Adipose tissue (tissue), 3 donors: Measurements from ENCODE around the gene SENP5. TPM values are rescaled to one million over a fixed set of nuclear protein-coding genes. Genes with fewer than 3 reads are reported as not detected.
"Not testable (repeated sequence)": the region's sequence is repeated elsewhere in the genome, so short reads cannot be mapped to it uniquely, and the experiment has no call there.

ENCODE experiments used
- H3K27ac ChIP-seq: one replicate; pipeline ENCODE4 v1.5.1; 2013; ENCODE audit warnings: low read depth, low read length
- whole genome bisulfite sequencing, 3 donors: extraction: QIAGEN DNeasy Blood & Tissue Kit; methylation state at CpG; one replicate each; pipeline ENCODE4 v1.1.7; 2013; 5-methylcytosine and 5-hydroxymethylcytosine counted together
- polyA plus RNA-seq, 3 donors: library from polyadenylated mRNA; stranded (reverse); fragments of 200-250 nt; gene quantifications; one replicate each; pipeline ENCODE4 v1.2.3, GENCODE V29; 2013
- donor health status: healthy with polysubstance abuse.
- donor health status: Bipolar disorder and iron deficiency.
- donor health status: healthy.

The SENP5 gene
- 1 to 10 TPM; 3.7 to 8.2 (median 7.4) TPM for polyA plus RNA-seq

DNA sequence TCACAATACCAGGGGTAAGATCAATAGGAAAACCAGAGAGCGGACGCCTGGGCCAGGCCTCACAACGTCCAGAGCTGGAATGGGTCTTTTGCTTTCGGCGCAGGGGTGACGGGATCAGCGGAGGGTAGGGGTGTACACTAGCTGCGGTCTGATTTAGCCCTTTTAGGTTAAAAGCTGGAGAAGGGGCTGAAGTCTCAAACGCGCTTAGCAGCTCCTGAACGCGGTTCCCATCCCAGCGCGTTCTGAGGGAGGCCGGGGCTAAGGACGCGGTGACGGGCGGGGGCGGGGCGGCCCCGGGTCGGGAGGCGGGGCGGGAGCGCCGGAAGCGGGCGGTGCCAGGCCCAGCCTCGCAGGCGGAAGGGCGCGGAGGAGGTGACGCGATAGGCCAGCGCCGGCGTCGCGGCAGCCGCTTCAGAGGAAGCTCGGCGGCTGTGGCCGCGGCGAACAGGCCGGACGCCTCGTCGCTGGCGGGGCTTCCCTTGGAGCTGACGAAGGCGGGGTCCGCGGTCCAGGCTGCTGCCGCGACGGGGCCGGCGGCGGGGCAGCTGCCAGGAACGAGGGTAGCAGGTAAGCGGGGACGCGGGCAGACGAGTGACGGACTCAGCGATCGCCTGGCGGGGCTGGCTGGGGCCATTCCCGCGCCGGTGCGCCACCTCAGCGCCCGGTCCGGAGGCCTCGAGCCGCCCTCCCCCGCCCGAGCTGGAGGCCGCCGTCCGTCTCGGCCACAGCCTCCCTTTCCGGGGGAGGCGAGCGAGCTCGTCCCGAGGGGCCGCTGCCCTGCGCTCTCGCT lies at the start of gene SENP5:
Gene SENP5, plus strand, starts transcription at position 414 of the 790 bp plus-strand sequence. CDS start 17,262 bp downstream, outside the sequence.
- H3K27ac ChIP-seq: peak within 1 kb of the TSS; percentile 86
- WGBS, 3 donors: 1% methylated on average over 62 to 93 of the region's 93 CpGs

DNA sequence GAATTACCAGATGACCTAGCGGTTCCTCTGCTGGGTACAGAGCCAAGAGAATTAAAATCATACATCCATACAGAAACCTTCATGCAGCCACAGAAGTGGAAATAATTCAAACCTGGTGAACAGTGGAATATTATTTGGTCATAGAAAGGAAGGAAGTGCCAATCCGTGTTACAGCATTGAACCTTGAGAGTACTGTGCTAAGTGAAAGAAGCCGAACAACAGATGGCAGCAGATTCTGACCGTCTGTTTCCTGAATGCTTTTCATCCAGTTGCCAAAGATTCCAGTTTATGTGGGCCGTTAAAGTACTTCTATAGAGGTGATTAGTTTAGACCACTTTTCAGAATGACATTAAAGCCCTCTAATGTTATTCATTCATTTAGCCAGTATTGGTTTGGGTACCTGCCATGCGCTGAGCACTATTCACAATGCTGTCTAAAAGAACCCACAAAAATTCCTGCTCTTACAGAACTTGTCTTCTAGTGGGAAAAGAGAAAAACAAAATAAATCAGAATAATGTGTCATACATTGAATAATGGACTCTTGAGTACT lies 45.8 kb upstream of the SENP5 start:
- H3K27ac ChIP-seq: no peak overlapping the region
- 81 to 95% (median 84%) methylated on average over 6 of the region's 6 CpGs for WGBS, 3 donors

DNA sequence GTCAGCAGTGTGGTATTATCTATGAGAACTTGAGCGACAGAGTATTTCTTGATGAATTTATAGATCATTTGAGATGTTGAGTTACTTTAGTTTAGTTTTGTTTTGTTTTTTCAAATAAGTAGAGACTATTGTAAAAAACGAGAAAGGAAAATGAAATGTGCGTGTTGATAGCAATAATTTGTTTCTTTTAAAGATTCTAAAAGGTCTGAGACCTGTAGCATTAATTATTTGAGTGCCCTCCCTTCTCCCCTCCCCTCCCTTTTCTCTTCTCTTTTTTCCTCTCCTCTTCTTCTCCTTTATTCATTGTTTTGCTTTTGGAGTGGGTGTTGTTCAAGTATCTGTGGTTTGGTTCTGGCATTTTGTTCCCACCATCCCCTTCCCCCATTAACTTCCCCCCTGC lies 38.1 kb upstream of the SENP5 start:
- 94 to 96% (median 94%) methylated on average over 3 of the region's 3 CpGs for WGBS, 3 donors
- not testable (repeated sequence) for H3K27ac ChIP-seq

DNA sequence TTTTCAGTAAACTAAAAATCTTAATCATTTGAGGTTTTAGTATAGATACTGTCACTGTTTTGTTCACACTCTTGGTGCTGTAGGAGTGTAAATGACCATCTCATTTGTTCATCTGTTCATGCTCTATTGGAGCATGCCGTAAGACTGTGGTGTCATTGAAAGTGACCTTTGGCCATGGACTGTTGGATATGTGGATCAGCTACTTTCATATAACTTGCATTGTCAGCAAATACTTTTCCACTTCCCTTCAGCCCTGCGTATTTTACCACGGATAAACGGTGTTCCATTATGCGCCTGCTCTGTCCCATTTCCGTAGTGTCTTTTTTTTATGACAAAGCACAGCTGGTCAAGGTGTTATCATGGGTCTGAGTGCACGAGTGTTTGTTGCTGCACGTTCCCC lies 32.6 kb upstream of the SENP5 start:
- 45 to 64% (median 52%) methylated on average over 8 of the region's 8 CpGs for WGBS, 3 donors
- no peak overlapping the region for H3K27ac ChIP-seq

DNA sequence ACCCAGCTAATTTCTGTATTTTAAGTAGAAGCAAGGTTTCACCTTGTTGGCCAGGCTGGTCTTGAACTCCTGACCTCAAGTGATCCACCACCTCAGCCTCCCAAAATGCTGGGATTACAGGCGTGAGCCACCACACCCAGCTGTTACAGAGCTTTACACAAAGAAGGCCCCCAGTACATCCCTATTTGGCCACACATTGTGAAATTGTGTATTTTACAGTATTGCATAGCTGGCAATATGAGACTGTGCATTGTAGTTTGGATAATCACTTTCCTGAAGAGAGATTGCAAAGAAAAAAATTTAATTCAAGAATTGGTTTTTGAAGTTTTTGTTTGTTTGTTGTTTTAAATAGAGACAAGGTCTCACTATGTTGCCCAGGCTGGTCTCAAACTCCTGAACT lies 31.1 kb upstream of the SENP5 start:
- 72 to 85% (median 80%) methylated on average over 1 of the region's 1 CpG for WGBS, 3 donors
- not testable (repeated sequence) for H3K27ac ChIP-seq

GRCh38 chr3:196837819-196838420 lies 29.8 kb upstream of the SENP5 start:
- no peak overlapping the region for H3K27ac ChIP-seq
- 27 to 44% (median 35%) methylated on average over 3 of the region's 3 CpGs for WGBS, 3 donors

DNA sequence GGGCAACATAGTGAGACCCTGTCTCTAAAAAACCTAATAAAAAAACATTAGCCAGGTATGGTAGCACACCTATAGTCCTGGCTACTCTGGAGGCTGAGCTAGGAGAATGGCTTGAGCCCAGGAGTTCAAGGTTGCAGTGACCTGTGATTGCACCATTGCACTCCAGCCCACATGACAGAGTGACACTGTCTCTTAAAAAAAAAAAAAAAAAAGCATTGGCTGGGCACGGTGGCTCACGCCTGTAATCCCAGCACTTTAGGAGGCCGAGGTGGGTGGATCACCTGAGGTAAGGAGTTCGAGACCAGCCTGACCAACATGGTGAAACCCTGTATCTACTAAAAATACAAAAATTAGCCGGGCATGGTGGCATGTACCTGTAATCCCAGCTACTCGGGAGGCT lies 28.4 kb upstream of the SENP5 start:
- whole genome bisulfite sequencing, 3 donors: 84 to 88% (median 86%) methylated on average over 6 of the region's 6 CpGs
- H3K27ac ChIP-seq: not testable (repeated sequence)

- H3K27ac ChIP-seq: no peak overlapping the region
- WGBS, 3 donors: 70 to 75% (median 73%) methylated on average over 17 of the region's 17 CpGs
Observed at GRCh38 chr3:196842567-196843434, 24.9 kb upstream of the SENP5 start.

- 73 to 85% (median 84%) methylated on average over 9 of the region's 9 CpGs for WGBS, 3 donors
- no peak overlapping the region for H3K27ac ChIP-seq
Observed at GRCh38 chr3:196843435-196844110, 24.1 kb upstream of the SENP5 start.

DNA sequence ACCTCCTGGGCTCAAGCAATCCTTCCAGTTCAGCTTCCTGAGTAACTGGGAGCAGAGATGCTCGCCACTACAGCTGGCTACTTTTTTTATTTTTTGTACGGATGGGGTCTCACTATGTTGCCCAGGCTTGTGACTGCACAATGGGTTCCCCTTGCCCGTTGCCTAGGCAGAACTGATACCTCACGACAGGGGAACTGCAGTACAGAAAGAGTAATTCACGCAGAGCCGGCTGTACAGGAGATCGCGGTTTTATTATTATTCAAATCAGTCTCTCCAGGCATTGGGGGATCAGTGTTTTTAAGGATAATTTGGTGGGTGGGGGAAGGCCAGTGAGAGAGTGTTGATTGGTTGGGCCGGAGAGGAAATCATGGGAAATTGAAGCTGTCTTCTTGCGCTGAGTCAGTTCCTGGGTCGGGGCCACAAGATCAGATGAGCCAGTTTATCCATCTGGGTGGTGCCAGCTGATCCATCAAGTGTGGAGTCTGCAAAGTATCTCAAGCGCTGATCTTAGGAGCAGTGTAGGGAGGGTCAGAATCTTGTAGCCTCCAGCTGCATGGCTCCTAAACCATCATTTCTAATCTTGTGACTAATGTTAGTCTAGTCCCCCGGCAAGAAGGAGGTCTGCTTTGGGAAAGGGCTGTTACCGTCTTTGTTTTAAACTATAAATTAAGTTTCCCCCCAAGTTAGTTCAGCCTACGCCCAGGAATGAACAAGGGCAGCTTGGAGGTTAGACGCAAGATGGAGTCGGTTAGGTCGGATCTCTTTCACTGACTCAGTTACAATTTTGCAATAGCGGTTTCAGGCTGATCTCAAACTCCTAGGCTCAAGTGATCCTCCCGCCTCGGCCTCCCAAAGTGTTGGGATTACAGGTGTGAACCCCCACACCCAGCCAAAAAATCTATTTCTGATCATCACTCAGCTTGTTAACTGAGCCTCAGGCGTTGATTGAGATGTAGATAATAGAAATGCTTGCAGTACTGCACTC lies 23.2 kb upstream of the SENP5 start:
- H3K27ac ChIP-seq: not testable (repeated sequence)
- WGBS, 3 donors: 85 to 88% (median 86%) methylated on average over 20 of the region's 22 CpGs

DNA sequence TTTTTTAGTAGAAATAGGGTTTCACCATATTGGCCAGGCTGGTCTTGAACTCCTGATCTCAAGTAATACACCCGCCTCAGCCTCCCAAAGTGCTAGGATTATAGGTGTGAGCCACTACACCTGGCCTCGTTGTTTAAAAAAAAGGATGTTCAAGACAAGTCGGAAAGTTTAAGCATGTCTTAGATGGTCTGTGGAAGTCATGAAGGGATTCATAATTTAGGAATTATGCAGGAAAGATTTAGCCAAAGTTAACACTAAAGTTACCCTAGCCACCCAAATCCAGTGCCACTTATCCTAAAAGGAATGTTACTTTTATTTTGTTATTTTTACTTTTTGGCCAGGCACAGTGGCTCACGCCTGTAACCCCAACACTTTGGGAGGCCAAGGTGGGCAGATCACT lies 19.3 kb upstream of the SENP5 start:
- WGBS, 3 donors: 75 to 91% (median 88%) methylated on average over 4 of the region's 4 CpGs
- H3K27ac ChIP-seq: not testable (repeated sequence)

DNA sequence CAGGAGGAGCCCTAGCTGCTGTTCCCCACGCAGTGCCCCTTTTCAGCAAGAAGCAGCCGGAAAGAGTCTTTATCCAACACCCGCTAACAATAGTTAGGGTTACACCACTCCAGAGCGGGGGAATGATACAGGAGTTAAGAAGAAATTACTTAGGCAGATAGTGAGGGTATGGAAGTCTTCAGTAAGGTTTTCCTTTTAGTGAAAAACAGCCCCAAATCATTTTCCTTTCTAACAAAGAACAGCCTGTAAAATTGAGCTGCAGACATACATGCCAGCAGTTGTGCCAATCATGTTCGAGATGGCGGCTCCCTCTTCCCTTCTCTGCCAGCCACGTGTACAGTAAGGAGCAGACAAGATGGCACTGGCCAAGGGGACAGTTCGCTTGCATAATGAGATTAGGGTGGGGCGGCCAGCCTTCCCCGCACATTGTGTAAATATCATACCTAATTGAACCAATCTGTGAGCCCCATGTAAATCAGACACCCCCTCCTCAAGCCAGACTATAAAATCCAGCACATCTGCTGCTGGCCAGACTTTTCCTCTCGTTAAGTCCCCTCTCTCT lies 18.5 kb upstream of the SENP5 start:
- WGBS, 3 donors: 79 to 85% (median 79%) methylated on average over 11 of the region's 11 CpGs
- H3K27ac ChIP-seq: no peak overlapping the region

- H3K27ac ChIP-seq: not testable (repeated sequence)
- WGBS, 3 donors: 94% methylated on average over 8 of the region's 8 CpGs
Observed at GRCh38 chr3:196863000-196863399, 4.7 kb upstream of the SENP5 start.

GRCh38 chr3:196867155-196867506 lies 589 bp upstream of the SENP5 start:
- WGBS, 3 donors: 21 to 37% (median 37%) methylated on average over 6 of the region's 6 CpGs
- H3K27ac ChIP-seq: no peak overlapping the region

DNA sequence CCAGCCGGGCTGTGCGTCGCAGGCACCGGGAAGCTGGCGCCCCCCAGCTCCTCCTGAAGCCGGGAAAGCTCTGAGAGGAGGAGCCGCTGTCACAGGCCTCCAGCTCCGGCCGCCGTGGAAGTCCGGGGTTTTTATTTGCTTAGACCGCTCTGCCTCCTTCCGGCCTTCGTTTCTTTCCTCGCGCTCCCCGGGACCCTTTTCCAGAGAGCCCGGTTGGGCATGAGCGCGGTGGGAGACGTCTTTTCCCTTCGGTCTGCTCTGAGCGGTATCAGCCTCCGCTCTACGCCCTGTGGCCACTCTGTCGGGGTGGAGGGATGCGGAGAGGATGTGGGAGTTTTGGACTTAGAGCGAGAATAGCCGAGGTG lies 559 bp downstream of the SENP5 start:
- H3K27ac ChIP-seq: peak overlapping the region; percentile 86
- WGBS, 3 donors: 0% methylated on average over 24 to 29 of the region's 29 CpGs

- no peak overlapping the region for H3K27ac ChIP-seq
- 83 to 95% (median 91%) methylated on average over 4 of the region's 4 CpGs for WGBS, 3 donors
Observed at GRCh38 chr3:196872316-196872715, 4.6 kb downstream of the SENP5 start.

- 89 to 93% (median 92%) methylated on average over 7 of the region's 7 CpGs for WGBS, 3 donors
- not testable (repeated sequence) for H3K27ac ChIP-seq
Observed at GRCh38 chr3:196874511-196875094, 6.9 kb downstream of the SENP5 start.
